Thyroid gland (tissue), 4 donors: Measurements from ENCODE around the gene ST6GALNAC3. TPM values are rescaled to one million over a fixed set of nuclear protein-coding genes. Genes with fewer than 3 reads are reported as not detected.

ENCODE experiments used
- DNase-seq, 2 donors: peaks; one replicate each; pipeline ENCODE4 v3.0.0-alpha.2; 2019
- H3K27ac ChIP-seq, 3 donors: fragments of 200-600 bp; sonication (generic); 1 replicate in 2 of 3; 2 replicates in 1 of 3; pipeline ENCODE4 v1.5.1; 2016 to 2019; ENCODE audit warnings: mild to moderate bottlenecking in 1 of 3, moderate library complexity in 1 of 3
- H3K27me3 ChIP-seq: fragments of 200-600 bp; sonication (generic); one replicate; pipeline ENCODE4 v1.5.1; 2019
- H3K36me3 ChIP-seq, 2 donors: fragments of 200-600 bp; sonication (generic); one replicate each; pipeline ENCODE4 v1.5.1; 2016 to 2019
- H3K4me1 ChIP-seq, 2 donors: fragments of 200-600 bp; sonication (generic); one replicate each; pipeline ENCODE4 v1.5.1; 2017 to 2019
- H3K4me3 ChIP-seq, 3 donors: fragments of 200-600 bp; sonication (generic); replicated peaks in 1 of 3; 1 replicate in 2 of 3; 2 replicates in 1 of 3; pipeline ENCODE4 v1.5.1; 2016; ENCODE audit warnings: mild to moderate bottlenecking in 1 of 3
- H3K9me3 ChIP-seq: fragments of 200-600 bp; sonication (generic); one replicate; pipeline ENCODE4 v1.5.1; 2017
- POLR2A ChIP-seq, 2 donors: fragments of 450-650 bp; IDR thresholded peaks; one replicate each; pipeline ENCODE4 v1.6.1; 2017; ENCODE audit warnings: antibody characterized with exemption in 2 of 2, mild to moderate bottlenecking in 2 of 2, moderate library complexity in 1 of 2
- WGBS, 2 donors: methylation state at CpG; one replicate each; pipeline ENCODE4 v1.1.5; 2017; 5-methylcytosine and 5-hydroxymethylcytosine counted together
- intact Hi-C: fragments of 100-400 bp; cut with DNase I; formaldehyde crosslinking; loops from one replicate; pipeline ENCODE4 v1.15.1; 2023
- total RNA-seq, 4 donors: library from RNA; depleted of rRNA; stranded (reverse); fragments of >200 nt; gene quantifications; one replicate each; pipeline ENCODE4 v1.2.3, GENCODE V29; 2016
- TF ChIP-seq, protein P1 (sequence below), 6 experiments: fragments of 200-600 bp in 3 of 6; fragments of 450-650 bp in 3 of 6; sonication (generic) in 3 of 6; IDR thresholded peaks; one replicate each; pipeline ENCODE4 v1.5.1; 2016 to 2019; ENCODE audit warnings: antibody characterized with exemption in 6 of 6, mild to moderate bottlenecking in 2 of 6, inconsistent platforms in 1 of 6, moderate library complexity in 1 of 6

Gene ST6GALNAC3
- total RNA-seq, 4 donors from 2014 or later: 17.4 to 35.6 (median 31.6) TPM

DNA sequence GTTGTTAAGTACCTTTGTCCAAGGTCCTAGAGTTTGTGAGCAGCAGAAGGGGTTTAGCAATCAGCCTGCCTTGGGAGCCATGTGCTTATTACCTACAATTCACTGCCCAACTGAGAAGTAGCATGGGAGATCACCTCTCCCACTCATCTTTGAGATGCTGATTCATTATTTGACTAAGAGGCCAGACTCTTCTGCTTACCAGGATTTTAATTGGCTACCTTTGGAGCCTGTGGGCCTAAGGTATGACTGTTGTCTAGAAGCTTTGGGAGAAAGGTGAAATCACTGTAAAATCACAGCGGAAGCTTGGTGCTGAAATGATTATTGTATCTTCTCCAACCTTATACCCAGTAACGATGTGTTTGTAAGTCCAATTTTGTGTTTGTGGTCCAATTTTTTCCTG, 213.4 kb downstream of the ST6GALNAC3 start:
- 98 to 99% methylated on average over 2 of the region's 2 CpGs for WGBS, 2 donors
- DNase-seq: no peak
- peaks cover 0 to 7% of the 10 kb centered on the region in 2 donors for H3K4me1 ChIP-seq
- H3K4me3 ChIP-seq: no peak overlapping the region
- intact Hi-C loops: no loop called here
- H3K27ac ChIP-seq: no peak overlapping the region
- no peak for TF ChIP-seq POLR2A (IDR thresholded peaks at IDR 0.05)
- TF ChIP-seq, protein P1, sequence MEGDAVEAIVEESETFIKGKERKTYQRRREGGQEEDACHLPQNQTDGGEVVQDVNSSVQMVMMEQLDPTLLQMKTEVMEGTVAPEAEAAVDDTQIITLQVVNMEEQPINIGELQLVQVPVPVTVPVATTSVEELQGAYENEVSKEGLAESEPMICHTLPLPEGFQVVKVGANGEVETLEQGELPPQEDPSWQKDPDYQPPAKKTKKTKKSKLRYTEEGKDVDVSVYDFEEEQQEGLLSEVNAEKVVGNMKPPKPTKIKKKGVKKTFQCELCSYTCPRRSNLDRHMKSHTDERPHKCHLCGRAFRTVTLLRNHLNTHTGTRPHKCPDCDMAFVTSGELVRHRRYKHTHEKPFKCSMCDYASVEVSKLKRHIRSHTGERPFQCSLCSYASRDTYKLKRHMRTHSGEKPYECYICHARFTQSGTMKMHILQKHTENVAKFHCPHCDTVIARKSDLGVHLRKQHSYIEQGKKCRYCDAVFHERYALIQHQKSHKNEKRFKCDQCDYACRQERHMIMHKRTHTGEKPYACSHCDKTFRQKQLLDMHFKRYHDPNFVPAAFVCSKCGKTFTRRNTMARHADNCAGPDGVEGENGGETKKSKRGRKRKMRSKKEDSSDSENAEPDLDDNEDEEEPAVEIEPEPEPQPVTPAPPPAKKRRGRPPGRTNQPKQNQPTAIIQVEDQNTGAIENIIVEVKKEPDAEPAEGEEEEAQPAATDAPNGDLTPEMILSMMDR (IDR thresholded peaks at IDR 0.05): no peak
- no peaks in the 10 kb centered on the region for H3K27me3 ChIP-seq
- H3K36me3 ChIP-seq: no peaks in the 10 kb centered on the region
- no peaks in the 10 kb centered on the region for H3K9me3 ChIP-seq

DNA sequence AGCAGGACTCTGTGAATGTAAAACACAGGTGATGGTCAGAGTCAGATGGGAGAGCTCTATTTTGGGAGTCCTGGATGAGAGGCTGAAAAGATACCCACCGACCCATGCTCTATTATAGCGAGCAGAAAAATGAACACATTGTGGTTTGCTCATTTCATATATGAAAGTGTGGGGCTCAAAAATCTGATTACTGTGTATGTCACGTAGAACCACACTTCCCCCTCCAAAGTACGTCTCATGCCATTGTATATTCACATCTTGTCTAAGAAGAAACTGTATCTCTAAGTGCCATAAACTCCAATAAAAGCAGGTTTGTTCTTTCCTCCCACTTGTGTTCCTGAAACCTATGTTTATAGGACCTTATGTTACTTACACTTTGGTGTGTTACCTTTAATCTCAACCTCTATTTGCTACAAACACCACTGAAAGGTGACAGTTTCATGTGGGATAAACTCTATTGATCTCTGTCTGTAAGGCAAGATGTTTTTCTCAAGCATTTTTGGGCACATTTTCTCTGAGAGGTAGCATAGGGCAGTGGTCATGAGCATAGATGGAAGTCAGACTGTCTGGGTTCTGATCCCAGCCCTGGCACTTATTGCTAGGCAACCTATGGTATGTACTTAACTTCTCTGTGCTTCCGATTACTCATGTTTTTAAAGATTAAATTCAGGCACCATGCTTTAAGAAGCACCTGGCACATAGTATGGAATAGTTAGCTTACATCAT, 214.4 kb downstream of the ST6GALNAC3 start:
- 93 to 96% methylated on average over 5 of the region's 5 CpGs for WGBS, 2 donors
- Histone ChIP-seq H3K9me3 (no peaks in the 10 kb centered on the region), H3K4me1 (peaks cover 0 to 7% of the 10 kb centered on the region in 2 donors), H3K36me3 (no peaks in the 10 kb centered on the region), H3K4me3 (no peak overlapping the region), H3K27me3 (no peaks in the 10 kb centered on the region), H3K27ac (no peak overlapping the region)
- intact Hi-C loops: no loop called here
- no peak for DNase-seq
- no peak for TF ChIP-seq POLR2A (IDR thresholded peaks at IDR 0.05)

DNA sequence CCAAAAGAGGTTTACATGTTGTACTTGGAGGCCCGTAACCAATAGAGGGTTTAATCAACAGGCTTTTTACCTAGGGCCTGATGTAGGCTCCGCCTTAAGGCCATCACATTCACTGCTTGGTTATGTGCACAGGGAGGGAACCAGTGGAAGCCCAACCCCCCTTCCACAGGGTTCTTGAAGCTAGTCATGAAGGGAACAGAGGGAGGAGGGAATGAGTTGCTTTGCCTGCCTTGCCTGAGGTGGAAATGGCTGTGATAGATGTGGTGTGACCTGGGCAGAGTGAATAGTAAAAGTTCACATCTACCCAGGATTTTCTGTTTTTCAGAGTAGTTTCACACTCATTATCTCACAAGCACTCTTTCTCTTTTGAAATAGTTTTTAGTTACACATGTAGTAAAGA, 215.1 kb downstream of the ST6GALNAC3 start:
- Histone ChIP-seq H3K4me1 (peaks cover 4 to 14% of the 10 kb centered on the region in 2 donors), H3K9me3 (no peaks in the 10 kb centered on the region)
- WGBS, 2 donors: 91 to 93% methylated on average over 2 of the region's 2 CpGs

DNA sequence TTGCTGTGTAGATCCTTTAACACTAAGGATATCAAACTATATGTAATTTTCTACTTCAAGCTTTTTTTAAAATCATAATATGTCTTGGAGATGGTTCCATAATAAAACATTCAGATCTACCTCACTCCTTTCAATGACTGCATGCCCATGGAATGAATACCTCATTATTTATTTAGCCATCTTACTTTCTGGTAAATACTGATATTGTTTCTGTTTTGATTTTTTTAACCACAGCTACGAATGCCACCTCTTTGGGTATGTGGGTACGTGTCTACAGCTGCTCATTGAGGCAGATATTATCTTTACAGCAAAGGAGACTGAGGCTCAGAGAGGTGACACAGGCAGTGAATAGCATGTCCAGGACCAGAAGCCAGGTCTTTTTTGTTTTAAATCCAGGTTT, 215.7 kb downstream of the ST6GALNAC3 start:
- intact Hi-C loops: no loop called here
- peaks cover 7 to 18% of the 10 kb centered on the region in 2 donors for H3K4me1 ChIP-seq
- DNase-seq: no peak
- no peak overlapping the region for H3K27ac ChIP-seq
- 92 to 96% methylated on average over 2 of the region's 2 CpGs for WGBS, 2 donors
- H3K36me3 ChIP-seq: no peaks in the 10 kb centered on the region
- no peaks in the 10 kb centered on the region for H3K27me3 ChIP-seq
- H3K9me3 ChIP-seq: no peaks in the 10 kb centered on the region
- no peak overlapping the region for H3K4me3 ChIP-seq
- TF ChIP-seq POLR2A (IDR thresholded peaks at IDR 0.05): no peak
- TF ChIP-seq, protein P1 (IDR thresholded peaks at IDR 0.05): no peak

More for the DNA sequence above, 215.1 kb downstream of the ST6GALNAC3 start:
- TF ChIP-seq POLR2A (IDR thresholded peaks at IDR 0.05): no peak
- TF ChIP-seq, protein P1 (IDR thresholded peaks at IDR 0.05): no peak
- intact Hi-C loops: no loop called here
- Histone ChIP-seq H3K4me3 (no peak overlapping the region), H3K27me3 (no peaks in the 10 kb centered on the region), H3K27ac (no peak overlapping the region), H3K36me3 (no peaks in the 10 kb centered on the region)
- no peak for DNase-seq

DNA sequence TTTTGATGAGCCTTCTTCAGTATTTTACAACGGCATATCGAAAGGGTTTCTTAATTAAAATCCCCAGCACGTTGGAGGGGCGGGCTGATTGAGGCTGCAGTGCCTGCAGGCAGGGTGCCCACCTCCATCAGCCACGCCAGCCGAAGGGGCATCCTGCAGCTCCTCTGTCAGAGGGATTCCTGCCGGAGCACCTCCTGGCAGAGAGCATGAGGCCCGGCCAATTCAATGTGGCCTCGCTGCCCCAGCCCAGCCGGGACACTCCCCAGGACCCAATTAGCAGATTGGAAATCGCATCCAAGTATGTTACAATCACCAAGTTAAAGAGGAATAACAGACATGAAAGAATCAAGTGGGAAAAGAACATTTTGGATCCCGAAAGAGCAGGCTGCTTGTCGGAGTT, 216.6 kb downstream of the ST6GALNAC3 start:
- DNase-seq: no peak
- no peak for TF ChIP-seq POLR2A (IDR thresholded peaks at IDR 0.05)
- TF ChIP-seq, protein P1 (IDR thresholded peaks at IDR 0.05): no peak
- Histone ChIP-seq H3K9me3 (no peaks in the 10 kb centered on the region), H3K36me3 (no peaks in the 10 kb centered on the region), H3K27ac (no peak overlapping the region), H3K4me1 (peaks cover 7 to 18% of the 10 kb centered on the region in 2 donors), H3K4me3 (no peak overlapping the region), H3K27me3 (no peaks in the 10 kb centered on the region)
- intact Hi-C loops: no loop called here
- WGBS, 2 donors: 51 to 63% methylated on average over 11 to 13 of the region's 13 CpGs
